ENCODE measurements around the gene ANK3.

DNA sequence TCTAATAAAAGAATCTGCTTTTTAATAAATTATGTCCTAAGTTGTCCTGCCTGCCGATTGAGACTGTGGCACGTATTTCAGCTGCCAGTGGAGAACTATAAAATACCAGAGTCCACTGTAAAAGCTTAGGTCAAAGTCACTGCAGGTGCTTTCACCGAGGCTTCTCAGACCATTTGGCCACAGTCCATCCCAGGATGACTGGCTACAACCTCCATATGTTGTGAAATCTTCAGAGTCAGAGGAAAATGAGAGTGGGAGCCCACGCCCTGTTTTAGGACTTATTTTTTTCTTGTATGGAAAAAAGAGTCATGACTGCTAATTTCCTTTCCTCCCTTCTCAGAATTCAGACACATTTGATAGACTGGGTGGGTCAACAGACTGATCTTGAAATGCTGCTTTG, 182.9 kb downstream of the ANK3 start:
- no peak for TF ChIP-seq EZH2 (IDR thresholded peaks at IDR 0.05)
- TF ChIP-seq, protein P1, sequence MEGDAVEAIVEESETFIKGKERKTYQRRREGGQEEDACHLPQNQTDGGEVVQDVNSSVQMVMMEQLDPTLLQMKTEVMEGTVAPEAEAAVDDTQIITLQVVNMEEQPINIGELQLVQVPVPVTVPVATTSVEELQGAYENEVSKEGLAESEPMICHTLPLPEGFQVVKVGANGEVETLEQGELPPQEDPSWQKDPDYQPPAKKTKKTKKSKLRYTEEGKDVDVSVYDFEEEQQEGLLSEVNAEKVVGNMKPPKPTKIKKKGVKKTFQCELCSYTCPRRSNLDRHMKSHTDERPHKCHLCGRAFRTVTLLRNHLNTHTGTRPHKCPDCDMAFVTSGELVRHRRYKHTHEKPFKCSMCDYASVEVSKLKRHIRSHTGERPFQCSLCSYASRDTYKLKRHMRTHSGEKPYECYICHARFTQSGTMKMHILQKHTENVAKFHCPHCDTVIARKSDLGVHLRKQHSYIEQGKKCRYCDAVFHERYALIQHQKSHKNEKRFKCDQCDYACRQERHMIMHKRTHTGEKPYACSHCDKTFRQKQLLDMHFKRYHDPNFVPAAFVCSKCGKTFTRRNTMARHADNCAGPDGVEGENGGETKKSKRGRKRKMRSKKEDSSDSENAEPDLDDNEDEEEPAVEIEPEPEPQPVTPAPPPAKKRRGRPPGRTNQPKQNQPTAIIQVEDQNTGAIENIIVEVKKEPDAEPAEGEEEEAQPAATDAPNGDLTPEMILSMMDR (IDR thresholded peaks at IDR 0.05 in 2 of 3, conservative IDR thresholded peaks at IDR 0.05 in 1 of 3; ENCODE audit: borderline replicate concordance in 1 of 3, insufficient read depth in 1 of 3, low read depth in 2 of 3, low read length in 2 of 3) = no peak
- TF ChIP-seq CEBPB (IDR thresholded peaks at IDR 0.05; ENCODE audit: low read depth) = no peak
- TF ChIP-seq, protein P2, sequence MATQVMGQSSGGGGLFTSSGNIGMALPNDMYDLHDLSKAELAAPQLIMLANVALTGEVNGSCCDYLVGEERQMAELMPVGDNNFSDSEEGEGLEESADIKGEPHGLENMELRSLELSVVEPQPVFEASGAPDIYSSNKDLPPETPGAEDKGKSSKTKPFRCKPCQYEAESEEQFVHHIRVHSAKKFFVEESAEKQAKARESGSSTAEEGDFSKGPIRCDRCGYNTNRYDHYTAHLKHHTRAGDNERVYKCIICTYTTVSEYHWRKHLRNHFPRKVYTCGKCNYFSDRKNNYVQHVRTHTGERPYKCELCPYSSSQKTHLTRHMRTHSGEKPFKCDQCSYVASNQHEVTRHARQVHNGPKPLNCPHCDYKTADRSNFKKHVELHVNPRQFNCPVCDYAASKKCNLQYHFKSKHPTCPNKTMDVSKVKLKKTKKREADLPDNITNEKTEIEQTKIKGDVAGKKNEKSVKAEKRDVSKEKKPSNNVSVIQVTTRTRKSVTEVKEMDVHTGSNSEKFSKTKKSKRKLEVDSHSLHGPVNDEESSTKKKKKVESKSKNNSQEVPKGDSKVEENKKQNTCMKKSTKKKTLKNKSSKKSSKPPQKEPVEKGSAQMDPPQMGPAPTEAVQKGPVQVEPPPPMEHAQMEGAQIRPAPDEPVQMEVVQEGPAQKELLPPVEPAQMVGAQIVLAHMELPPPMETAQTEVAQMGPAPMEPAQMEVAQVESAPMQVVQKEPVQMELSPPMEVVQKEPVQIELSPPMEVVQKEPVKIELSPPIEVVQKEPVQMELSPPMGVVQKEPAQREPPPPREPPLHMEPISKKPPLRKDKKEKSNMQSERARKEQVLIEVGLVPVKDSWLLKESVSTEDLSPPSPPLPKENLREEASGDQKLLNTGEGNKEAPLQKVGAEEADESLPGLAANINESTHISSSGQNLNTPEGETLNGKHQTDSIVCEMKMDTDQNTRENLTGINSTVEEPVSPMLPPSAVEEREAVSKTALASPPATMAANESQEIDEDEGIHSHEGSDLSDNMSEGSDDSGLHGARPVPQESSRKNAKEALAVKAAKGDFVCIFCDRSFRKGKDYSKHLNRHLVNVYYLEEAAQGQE (IDR thresholded peaks at IDR 0.05; ENCODE audit: low read depth) = no peak
- no peak for TF ChIP-seq POLR2AphosphoS5 (IDR thresholded peaks at IDR 0.05; ENCODE audit: low read depth, low read length)
